GM21529 (cell line): ENCODE measurements around the gene C1QL4.

Experiments
- ATAC-seq: cut with Tn5 transposase; IDR thresholded peaks from one replicate; pipeline ENCODE4 v1.9.1; 2021; ENCODE audit not compliant: unreplicated experiment

Gene C1QL4

GRCh38 chr12:49305762-49306510 is 31.1 kb downstream of the C1QL4 start:
- no peak for ATAC-seq

GRCh38 chr12:49304161-49304560 is 32.8 kb downstream of the C1QL4 start:
- ATAC-seq: no peak

- no peak for ATAC-seq
These were observed 35.2 kb downstream of the C1QL4 start for GRCh38 chr12:49301760-49302159.

GRCh38 chr12:49298160-49298559 is 38.8 kb downstream of the C1QL4 start:
- ATAC-seq: no peak

GRCh38 chr12:49297695-49298060 is 39.3 kb downstream of the C1QL4 start:
- ATAC-seq: no peak

GRCh38 chr12:49296836-49297694 is 39.9 kb downstream of the C1QL4 start:
- ATAC-seq: no peak

- no peak for ATAC-seq
These were observed 40.8 kb downstream of the C1QL4 start for GRCh38 chr12:49296034-49296835.

GRCh38 chr12:49295082-49295936 is 41.7 kb downstream of the C1QL4 start, which contains the start of gene PRPH:
PRPH (plus strand) TSS chr12:49295147; CDS start chr12:49295201, 54 bp downstream.
- ATAC-seq: no peak

GRCh38 chr12:49294804-49295081 is 42.2 kb downstream of the C1QL4 start:
- ATAC-seq: no peak

GRCh38 chr12:49294086-49294803 is 42.7 kb downstream of the C1QL4 start:
- ATAC-seq: no peak

- no peak for ATAC-seq
These were observed 43.7 kb downstream of the C1QL4 start for GRCh38 chr12:49293056-49293956.

- no peak for ATAC-seq
These were observed 44.3 kb downstream of the C1QL4 start for GRCh38 chr12:49292729-49293055.

GRCh38 chr12:49288922-49289555 is 47.9 kb downstream of the C1QL4 start:
- ATAC-seq: no peak

GRCh38 chr12:49288412-49288853 is 48.6 kb downstream of the C1QL4 start:
- no peak for ATAC-seq

- ATAC-seq: no peak
These were observed 49.1 kb downstream of the C1QL4 start for GRCh38 chr12:49287876-49288275.

- no peak for ATAC-seq
These were observed 52.3 kb downstream of the C1QL4 start for GRCh38 chr12:49284672-49285071.

GRCh38 chr12:49283541-49284429 is 53.2 kb downstream of the C1QL4 start:
- no peak for ATAC-seq
